ENCODE data around the gene KRT28.

Gene KRT28

DNA sequence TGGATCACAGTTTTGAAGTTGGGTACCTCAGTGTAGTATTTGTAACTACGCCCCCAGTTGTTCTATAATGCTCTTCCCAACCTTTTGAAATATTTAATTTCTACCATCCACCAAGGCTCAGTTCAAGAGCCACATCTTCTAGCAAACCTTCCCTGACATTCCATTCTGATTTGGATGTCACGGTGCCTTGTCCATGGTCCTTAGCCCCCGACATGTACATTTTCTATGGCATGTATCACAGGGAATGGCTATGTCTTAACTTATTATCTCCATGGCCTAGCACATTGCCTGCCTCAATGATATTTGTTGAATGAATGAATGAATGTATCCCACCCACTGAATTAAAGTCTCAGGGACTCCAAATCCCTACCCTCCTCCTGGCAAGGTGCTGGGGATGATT, 6.4 kb upstream of the KRT28 start:
- no peak for DNase-seq (ENCODE audit: low read depth, low spot score)
- Histone ChIP-seq H3K27me3 (ENCODE audit: control insufficient read depth, insufficient read depth, low read length) (no peaks in the 10 kb centered on the region), H3K4me1 (ENCODE audit: control insufficient read depth, insufficient read depth, low read length) (no peaks in the 10 kb centered on the region), H3K9me3 (ENCODE audit: control insufficient read depth, insufficient read depth, low read length) (no peaks in the 10 kb centered on the region), H3K36me3 (ENCODE audit: control insufficient read depth, insufficient read depth, low read length) (no peaks in the 10 kb centered on the region), H3K27ac (ENCODE audit: low read length) (no peak overlapping the region), H3K4me3 (ENCODE audit: low read length) (no peak overlapping the region)
- no CpG with 5 or more reads among the region's 3 CpGs for WGBS (ENCODE audit: insufficient coverage, insufficient read length)

- Histone ChIP-seq H3K27ac (ENCODE audit: low read length) (no peak overlapping the region), H3K27me3 (ENCODE audit: control insufficient read depth, insufficient read depth, low read length) (no peaks in the 10 kb centered on the region), H3K4me3 (ENCODE audit: low read length) (no peak overlapping the region), H3K4me1 (ENCODE audit: control insufficient read depth, insufficient read depth, low read length) (no peaks in the 10 kb centered on the region), H3K36me3 (ENCODE audit: control insufficient read depth, insufficient read depth, low read length) (no peaks in the 10 kb centered on the region), H3K9me3 (ENCODE audit: control insufficient read depth, insufficient read depth, low read length) (no peaks in the 10 kb centered on the region)
- DNase-seq (ENCODE audit: low read depth, low spot score): peak; percentile 33
- WGBS (ENCODE audit: insufficient coverage, insufficient read length): no CpG with 5 or more reads among the region's 13 CpGs
Measured at GRCh38 chr17:40803617-40804082, 3.9 kb upstream of the KRT28 start.

DNA sequence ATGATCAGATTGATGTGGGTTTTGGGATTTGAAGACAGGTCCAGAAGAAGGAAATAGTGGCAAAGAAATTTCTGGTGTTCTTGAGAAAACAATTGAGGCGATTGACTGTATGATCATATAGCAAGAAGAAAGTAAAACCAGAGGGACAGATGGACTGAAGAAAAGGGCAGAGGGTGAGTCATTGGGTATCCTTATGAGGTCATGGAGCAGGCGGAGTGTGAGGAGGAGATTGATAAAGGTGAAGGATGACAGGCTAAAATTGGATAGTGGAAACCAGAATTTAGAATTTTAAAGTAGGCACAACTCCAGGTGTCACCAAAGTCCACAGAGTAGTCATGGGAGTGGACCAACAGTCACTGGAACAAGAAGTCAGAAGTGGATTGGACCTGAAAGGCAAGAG, 1.4 kb upstream of the KRT28 start:
- WGBS (ENCODE audit: insufficient coverage, insufficient read length): no CpG with 5 or more reads among the region's 2 CpGs
- Histone ChIP-seq H3K27me3 (ENCODE audit: control insufficient read depth, insufficient read depth, low read length) (no peaks in the 10 kb centered on the region), H3K36me3 (ENCODE audit: control insufficient read depth, insufficient read depth, low read length) (no peaks in the 10 kb centered on the region)

DNA sequence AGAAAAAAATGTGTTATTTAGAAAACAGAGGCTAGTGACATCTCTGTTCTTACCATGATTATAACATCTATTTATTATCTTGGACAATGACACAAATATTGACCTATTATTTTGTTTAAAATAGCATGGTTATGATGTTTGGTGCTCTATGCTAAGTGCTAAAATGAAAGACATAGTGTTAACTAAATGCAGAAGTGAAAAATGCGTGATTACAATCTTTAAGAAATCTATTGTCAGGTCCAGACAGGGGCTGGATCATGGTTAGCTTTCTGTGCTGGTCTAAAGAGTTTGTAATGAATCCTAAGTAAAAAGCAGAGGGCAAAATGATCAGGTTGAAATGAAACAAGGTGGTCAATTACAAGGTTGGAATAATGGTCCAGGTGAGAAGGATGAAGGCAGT, 622 bp upstream of the KRT28 start:
- no peaks in the 10 kb centered on the region for H3K4me1 ChIP-seq (ENCODE audit: control insufficient read depth, insufficient read depth, low read length)
- no peak for DNase-seq (ENCODE audit: low read depth, low spot score)
- no peak overlapping the region for H3K4me3 ChIP-seq (ENCODE audit: low read length)
- no peaks in the 10 kb centered on the region for H3K27me3 ChIP-seq (ENCODE audit: control insufficient read depth, insufficient read depth, low read length)
- H3K36me3 ChIP-seq (ENCODE audit: control insufficient read depth, insufficient read depth, low read length): no peaks in the 10 kb centered on the region
- no CpG with 5 or more reads among the region's 1 CpG for WGBS (ENCODE audit: insufficient coverage, insufficient read length)
- H3K27ac ChIP-seq (ENCODE audit: low read length): no peak overlapping the region
- H3K9me3 ChIP-seq (ENCODE audit: control insufficient read depth, insufficient read depth, low read length): no peaks in the 10 kb centered on the region

More for the DNA sequence above, 1.4 kb upstream of the KRT28 start:
- H3K27ac ChIP-seq (ENCODE audit: low read length): no peak overlapping the region
- no peak overlapping the region for H3K4me3 ChIP-seq (ENCODE audit: low read length)
- no peaks in the 10 kb centered on the region for H3K4me1 ChIP-seq (ENCODE audit: control insufficient read depth, insufficient read depth, low read length)
- H3K9me3 ChIP-seq (ENCODE audit: control insufficient read depth, insufficient read depth, low read length): no peaks in the 10 kb centered on the region
- DNase-seq (ENCODE audit: low read depth, low spot score): no peak

DNA sequence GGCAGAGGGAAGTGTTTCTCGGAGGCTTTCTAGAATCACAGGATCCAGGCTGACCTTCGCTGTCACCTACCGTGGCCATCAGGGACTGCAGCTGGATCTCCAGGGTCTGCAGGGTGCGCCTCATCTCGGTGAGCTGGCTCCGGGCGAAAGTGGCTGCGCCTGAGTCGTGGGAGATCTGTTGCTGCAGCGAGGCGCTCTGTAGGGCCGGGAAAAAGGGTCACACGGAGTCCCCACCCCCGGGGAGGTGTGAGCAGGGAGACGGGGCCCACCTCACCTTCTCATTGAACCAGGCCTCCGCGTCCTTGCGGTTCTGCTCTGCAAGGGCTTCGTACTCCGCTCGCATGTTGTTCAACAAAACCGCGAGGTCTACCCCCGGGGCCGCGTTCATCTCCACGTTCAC, 2.9 kb downstream of the KRT28 start:
- H3K4me3 ChIP-seq (ENCODE audit: low read length): no peak overlapping the region
- no peaks in the 10 kb centered on the region for H3K36me3 ChIP-seq (ENCODE audit: control insufficient read depth, insufficient read depth, low read length)
- H3K4me1 ChIP-seq (ENCODE audit: control insufficient read depth, insufficient read depth, low read length): no peaks in the 10 kb centered on the region
- H3K27me3 ChIP-seq (ENCODE audit: control insufficient read depth, insufficient read depth, low read length): no peaks in the 10 kb centered on the region
- no peaks in the 10 kb centered on the region for H3K9me3 ChIP-seq (ENCODE audit: control insufficient read depth, insufficient read depth, low read length)
- WGBS (ENCODE audit: insufficient coverage, insufficient read length): no CpG with 5 or more reads among the region's 27 CpGs
- no peak for DNase-seq (ENCODE audit: low read depth, low spot score)
- no peak overlapping the region for H3K27ac ChIP-seq (ENCODE audit: low read length)

DNA sequence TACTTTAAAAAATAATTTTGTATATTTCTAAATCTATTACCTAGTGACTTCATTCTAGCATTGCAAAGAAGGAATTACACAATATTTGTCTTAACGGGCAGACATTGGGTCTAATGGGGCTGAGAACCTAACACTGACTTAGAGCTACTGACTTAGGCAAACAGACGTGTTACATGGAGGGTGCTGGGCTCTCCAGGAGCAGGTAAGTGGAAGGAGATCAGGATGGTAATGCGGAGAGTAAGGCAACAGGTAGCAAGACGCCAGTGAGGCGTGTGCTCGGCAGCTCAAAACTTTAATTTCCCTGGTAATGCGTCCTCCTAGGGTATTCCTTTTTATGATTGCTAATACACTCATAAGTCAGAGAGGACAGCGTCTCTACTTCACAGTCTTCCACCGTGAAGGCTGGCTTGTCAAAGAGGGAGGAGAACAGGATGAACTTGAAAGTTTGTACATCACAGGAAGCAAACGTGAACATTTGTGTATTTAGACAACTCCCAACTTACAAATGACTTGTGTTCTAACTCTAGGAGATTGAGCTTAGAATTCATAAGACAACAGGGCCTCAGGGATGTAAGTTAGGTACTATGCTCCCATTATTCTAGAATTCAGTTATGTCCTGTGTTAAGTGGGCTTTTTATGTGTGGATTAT, 4.6 kb downstream of the KRT28 start:
- no peak for DNase-seq (ENCODE audit: low read depth, low spot score)
- no peaks in the 10 kb centered on the region for H3K4me1 ChIP-seq (ENCODE audit: control insufficient read depth, insufficient read depth, low read length)
- no CpG with 5 or more reads among the region's 10 CpGs for WGBS (ENCODE audit: insufficient coverage, insufficient read length)
- no peaks in the 10 kb centered on the region for H3K27me3 ChIP-seq (ENCODE audit: control insufficient read depth, insufficient read depth, low read length)
- H3K9me3 ChIP-seq (ENCODE audit: control insufficient read depth, insufficient read depth, low read length): no peaks in the 10 kb centered on the region
- H3K27ac ChIP-seq (ENCODE audit: low read length): no peak overlapping the region
- H3K4me3 ChIP-seq (ENCODE audit: low read length): no peak overlapping the region
- H3K36me3 ChIP-seq (ENCODE audit: control insufficient read depth, insufficient read depth, low read length): no peaks in the 10 kb centered on the region

- no peaks in the 10 kb centered on the region for H3K9me3 ChIP-seq (ENCODE audit: control insufficient read depth, insufficient read depth, low read length)
- no peaks in the 10 kb centered on the region for H3K27me3 ChIP-seq (ENCODE audit: control insufficient read depth, insufficient read depth, low read length)
Measured at GRCh38 chr17:40794466-40794865, 5.3 kb downstream of the KRT28 start.

GRCh38 chr17:40793832-40794231, 5.9 kb downstream of the KRT28 start:
- no peak overlapping the region for H3K27ac ChIP-seq (ENCODE audit: low read length)
- H3K27me3 ChIP-seq (ENCODE audit: control insufficient read depth, insufficient read depth, low read length): no peaks in the 10 kb centered on the region
- no peaks in the 10 kb centered on the region for H3K36me3 ChIP-seq (ENCODE audit: control insufficient read depth, insufficient read depth, low read length)
- no peak for DNase-seq (ENCODE audit: low read depth, low spot score)
- no peaks in the 10 kb centered on the region for H3K4me1 ChIP-seq (ENCODE audit: control insufficient read depth, insufficient read depth, low read length)
- no CpG with 5 or more reads among the region's 10 CpGs for WGBS (ENCODE audit: insufficient coverage, insufficient read length)
- H3K4me3 ChIP-seq (ENCODE audit: low read length): no peak overlapping the region
- H3K9me3 ChIP-seq (ENCODE audit: control insufficient read depth, insufficient read depth, low read length): no peaks in the 10 kb centered on the region

More at GRCh38 chr17:40794466-40794865, 5.3 kb downstream of the KRT28 start:
- no peak overlapping the region for H3K27ac ChIP-seq (ENCODE audit: low read length)
- H3K4me1 ChIP-seq (ENCODE audit: control insufficient read depth, insufficient read depth, low read length): no peaks in the 10 kb centered on the region
- no peaks in the 10 kb centered on the region for H3K36me3 ChIP-seq (ENCODE audit: control insufficient read depth, insufficient read depth, low read length)
- no peak overlapping the region for H3K4me3 ChIP-seq (ENCODE audit: low read length)
- no peak for DNase-seq (ENCODE audit: low read depth, low spot score)
- WGBS (ENCODE audit: insufficient coverage, insufficient read length): no CpG with 5 or more reads among the region's 2 CpGs

DNA sequence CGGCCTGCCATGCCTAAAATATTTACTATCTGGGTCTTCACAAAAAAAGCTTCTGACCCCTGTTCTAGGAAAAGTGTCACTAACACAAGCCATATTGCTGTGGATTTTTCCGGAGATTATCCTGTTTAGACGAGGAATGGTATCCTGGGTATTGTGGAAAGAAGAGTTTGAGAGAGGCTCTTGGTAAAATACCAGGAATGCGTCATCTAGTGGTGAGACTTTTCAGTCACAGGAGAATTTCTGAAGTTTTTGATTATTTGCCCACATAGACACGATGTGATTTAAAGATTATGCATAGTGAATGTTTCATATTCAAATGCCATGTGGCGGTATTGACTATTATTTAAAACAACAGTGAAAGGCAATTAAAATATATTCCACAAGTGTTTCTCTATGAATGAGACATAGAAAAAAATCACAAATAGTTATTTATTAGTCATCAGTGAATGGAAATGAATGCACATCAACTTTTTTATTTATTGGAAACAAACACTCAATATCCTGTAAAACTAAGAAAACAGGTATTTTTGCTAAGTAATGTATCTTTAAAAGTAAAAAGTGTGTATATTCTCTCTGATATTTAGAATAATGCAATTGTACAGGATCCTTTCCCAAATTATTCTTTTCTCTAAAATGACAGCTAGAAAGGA, 7.8 kb downstream of the KRT28 start:
- Histone ChIP-seq H3K36me3 (ENCODE audit: control insufficient read depth, insufficient read depth, low read length) (no peaks in the 10 kb centered on the region), H3K27ac (ENCODE audit: low read length) (no peak overlapping the region), H3K4me1 (ENCODE audit: control insufficient read depth, insufficient read depth, low read length) (no peaks in the 10 kb centered on the region), H3K4me3 (ENCODE audit: low read length) (no peak overlapping the region), H3K27me3 (ENCODE audit: control insufficient read depth, insufficient read depth, low read length) (no peaks in the 10 kb centered on the region), H3K9me3 (ENCODE audit: control insufficient read depth, insufficient read depth, low read length) (no peaks in the 10 kb centered on the region)
- WGBS (ENCODE audit: insufficient coverage, insufficient read length): no CpG with 5 or more reads among the region's 6 CpGs
- DNase-seq (ENCODE audit: low read depth, low spot score): no peak

DNA sequence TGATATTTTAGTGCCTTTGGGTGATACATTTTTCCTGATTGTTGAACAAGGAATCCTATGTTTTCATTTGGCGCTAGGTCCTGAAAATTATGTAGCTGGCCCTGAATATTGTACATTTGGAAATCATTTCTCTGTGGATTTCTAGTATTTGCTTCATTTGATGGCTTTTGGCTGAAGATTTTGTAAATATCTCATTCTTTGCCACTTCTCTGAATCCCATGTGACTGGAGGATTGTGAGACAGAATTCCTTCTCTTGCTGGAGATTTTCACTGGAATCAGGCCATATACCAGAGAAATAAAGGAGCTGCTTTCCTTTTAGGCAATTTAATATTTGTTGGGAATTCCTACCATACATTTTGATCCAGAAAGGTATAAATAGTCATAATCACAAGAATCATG, 8.6 kb downstream of the KRT28 start:
- no peak overlapping the region for H3K4me3 ChIP-seq (ENCODE audit: low read length)
- no peaks in the 10 kb centered on the region for H3K9me3 ChIP-seq (ENCODE audit: control insufficient read depth, insufficient read depth, low read length)
- H3K36me3 ChIP-seq (ENCODE audit: control insufficient read depth, insufficient read depth, low read length): no peaks in the 10 kb centered on the region
- no peaks in the 10 kb centered on the region for H3K27me3 ChIP-seq (ENCODE audit: control insufficient read depth, insufficient read depth, low read length)
- H3K27ac ChIP-seq (ENCODE audit: low read length): no peak overlapping the region
- DNase-seq (ENCODE audit: low read depth, low spot score): no peak
- WGBS (ENCODE audit: insufficient coverage, insufficient read length): no CpG with 5 or more reads among the region's 1 CpG
- no peaks in the 10 kb centered on the region for H3K4me1 ChIP-seq (ENCODE audit: control insufficient read depth, insufficient read depth, low read length)

DNA sequence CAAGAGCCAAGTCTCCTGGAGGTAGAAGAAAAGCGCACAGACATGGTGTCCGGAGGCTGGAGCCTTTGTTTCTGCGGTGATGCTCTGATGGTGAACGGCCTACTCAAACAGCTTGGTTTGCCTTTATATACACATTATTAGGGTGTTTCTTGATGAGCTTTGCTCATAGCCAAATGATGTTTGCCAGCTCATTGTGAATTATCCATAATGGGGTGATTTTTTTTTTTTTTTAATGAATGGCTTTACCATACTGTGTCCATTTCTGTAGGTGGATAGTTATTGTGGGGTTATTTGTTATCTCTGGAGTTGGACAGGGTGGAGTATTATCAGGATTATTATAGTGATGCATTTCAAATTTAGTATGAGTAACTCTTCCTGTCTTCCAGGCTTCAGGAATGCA, 17.3 kb downstream of the KRT28 start, which contains the start of gene KRT27:
KRT27 (minus strand) TSS at position 101 of the 400 bp plus-strand sequence; CDS start at position 44, 57 bp downstream.
- DNase-seq (ENCODE audit: low read depth, low spot score): no peak
- Histone ChIP-seq H3K27ac (ENCODE audit: low read length) (no peak within 1 kb of the TSS), H3K9me3 (ENCODE audit: control insufficient read depth, insufficient read depth, low read length) (no peaks in the 10 kb centered on the region), H3K27me3 (ENCODE audit: control insufficient read depth, insufficient read depth, low read length) (no peaks in the 10 kb centered on the region), H3K36me3 (ENCODE audit: control insufficient read depth, insufficient read depth, low read length) (no peaks in the 10 kb centered on the region), H3K4me1 (ENCODE audit: control insufficient read depth, insufficient read depth, low read length) (no peaks in the 10 kb centered on the region), H3K4me3 (ENCODE audit: low read length) (no peak within 1 kb of the TSS)
- no CpG with 5 or more reads among the region's 4 CpGs for WGBS (ENCODE audit: insufficient coverage, insufficient read length)
